Camera-type eye (tissue), 1 donor: ENCODE measurements around the gene MDM2. TPM values are rescaled to one million over a fixed set of nuclear protein-coding genes. Genes with fewer than 3 reads are reported as not detected.

Source experiments
- total RNA-seq: library from RNA; depleted of rRNA; stranded (reverse); fragments of >200 nt; gene quantifications from one replicate; pipeline ENCODE4 v1.2.3, GENCODE V29; 2014

Gene MDM2
- total RNA-seq: 101 TPM

GRCh38 chr12:68807576-68808387 lies at the start of gene MDM2:
MDM2 (plus strand) TSS chr12:68808177; CDS start chr12:68808478, 301 bp downstream.

Other genes with a start within 250 kb of the MDM2 start
- 153 TPM for gene RAP1B, start 197.3 kb upstream of the MDM2 start, total RNA-seq
- gene NUP107, start 121.2 kb upstream of the MDM2 start, total RNA-seq: 85.4 TPM
- 8.1 TPM for gene SLC35E3, start 62.0 kb upstream of the MDM2 start, total RNA-seq
- 12.9 TPM for gene CPM, start 125.0 kb downstream of the MDM2 start, total RNA-seq